Sigmoid colon (tissue), 4 donors: ENCODE measurements around the gene TMEM185A.

Source experiments
- CTCF ChIP-seq, 4 experiments: fragments of 450-650 bp in 3 of 4; fragments of 200-600 bp in 1 of 4; IDR thresholded peaks; one replicate each; pipeline ENCODE4 v1.5.1; 2016 to 2019; ENCODE audit warnings: antibody characterized with exemption in 4 of 4, mild to moderate bottlenecking in 3 of 4, moderate library complexity in 2 of 4
- EP300 ChIP-seq, 4 donors: sonication (generic); formaldehyde crosslinking; IDR thresholded peaks; one replicate each; pipeline ENCODE4 v1.6.1; 2017; ENCODE audit warnings: antibody characterized with exemption in 4 of 4
- POLR2A ChIP-seq, 2 donors: fragments of 450-650 bp; IDR thresholded peaks; one replicate each; pipeline ENCODE4 v1.6.1; 2016; ENCODE audit warnings: antibody characterized with exemption in 2 of 2, mild to moderate bottlenecking in 2 of 2, moderate library complexity in 2 of 2
- POLR2AphosphoS5 ChIP-seq, 4 donors: sonication (generic); formaldehyde crosslinking; IDR thresholded peaks; one replicate each; pipeline ENCODE4 v1.6.1; 2017; ENCODE audit warnings: antibody characterized with exemption in 4 of 4

- TF ChIP-seq CTCF (IDR thresholded peaks at IDR 0.05), result no peak
- TF ChIP-seq POLR2A (IDR thresholded peaks at IDR 0.05), result no peak
- TF ChIP-seq POLR2AphosphoS5 (IDR thresholded peaks at IDR 0.05), result no peak
- TF ChIP-seq EP300 (IDR thresholded peaks at IDR 0.05), result no peak
Observed at GRCh38 chrX:149628768-149629167, 2.8 kb downstream of the TMEM185A start.
